Measurements from ENCODE around the gene XYLT2. TPM values are rescaled to one million over a fixed set of nuclear protein-coding genes. Genes with fewer than 3 reads are reported as not detected.

Gene XYLT2
- total and polyA plus RNA-seq, 2 of the 8 experiments (the other 6 are each of a cell fraction or from before 2014, with no cell fraction given), result 28.0 to 29.9 TPM

- TF ChIP-seq CHD7 (IDR thresholded peaks at IDR 0.05; ENCODE audit: insufficient replicate concordance, low read length) (no peak), SP4 (IDR thresholded peaks at IDR 0.05; ENCODE audit: low read length) (no peak), CREB1 (IDR thresholded peaks at IDR 0.05) (no peak), TBP (IDR thresholded peaks at IDR 0.05; ENCODE audit: low read depth, low read length) (no peak), CTBP2 (IDR thresholded peaks at IDR 0.05; ENCODE audit: borderline replicate concordance, insufficient read depth, insufficient read length, low read length) (no peak), SP1 (IDR thresholded peaks at IDR 0.05; ENCODE audit: low read depth, low read length) (no peak), ATF2 (IDR thresholded peaks at IDR 0.05; ENCODE audit: low read length) (no peak), PHF8 (conservative IDR thresholded peaks at IDR 0.05; ENCODE audit: low read depth, low read length) (no peak), SIN3A (conservative IDR thresholded peaks at IDR 0.05 in 1 of 2, IDR thresholded peaks at IDR 0.05 in 1 of 2; ENCODE audit: low read depth in 1 of 2, low read length in 2 of 2) (no peak)
- TF ChIP-seq, protein P1, sequence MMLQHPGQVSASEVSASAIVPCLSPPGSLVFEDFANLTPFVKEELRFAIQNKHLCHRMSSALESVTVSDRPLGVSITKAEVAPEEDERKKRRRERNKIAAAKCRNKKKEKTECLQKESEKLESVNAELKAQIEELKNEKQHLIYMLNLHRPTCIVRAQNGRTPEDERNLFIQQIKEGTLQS (IDR thresholded peaks at IDR 0.05; ENCODE audit: insufficient read depth, low read depth, low read length), result no peak
These were observed 6.5 kb upstream of the XYLT2 start (continued) for GRCh38 chr17:50339381-50339780.
